ENCODE data around the gene SHISA7.

Gene SHISA7

DNA sequence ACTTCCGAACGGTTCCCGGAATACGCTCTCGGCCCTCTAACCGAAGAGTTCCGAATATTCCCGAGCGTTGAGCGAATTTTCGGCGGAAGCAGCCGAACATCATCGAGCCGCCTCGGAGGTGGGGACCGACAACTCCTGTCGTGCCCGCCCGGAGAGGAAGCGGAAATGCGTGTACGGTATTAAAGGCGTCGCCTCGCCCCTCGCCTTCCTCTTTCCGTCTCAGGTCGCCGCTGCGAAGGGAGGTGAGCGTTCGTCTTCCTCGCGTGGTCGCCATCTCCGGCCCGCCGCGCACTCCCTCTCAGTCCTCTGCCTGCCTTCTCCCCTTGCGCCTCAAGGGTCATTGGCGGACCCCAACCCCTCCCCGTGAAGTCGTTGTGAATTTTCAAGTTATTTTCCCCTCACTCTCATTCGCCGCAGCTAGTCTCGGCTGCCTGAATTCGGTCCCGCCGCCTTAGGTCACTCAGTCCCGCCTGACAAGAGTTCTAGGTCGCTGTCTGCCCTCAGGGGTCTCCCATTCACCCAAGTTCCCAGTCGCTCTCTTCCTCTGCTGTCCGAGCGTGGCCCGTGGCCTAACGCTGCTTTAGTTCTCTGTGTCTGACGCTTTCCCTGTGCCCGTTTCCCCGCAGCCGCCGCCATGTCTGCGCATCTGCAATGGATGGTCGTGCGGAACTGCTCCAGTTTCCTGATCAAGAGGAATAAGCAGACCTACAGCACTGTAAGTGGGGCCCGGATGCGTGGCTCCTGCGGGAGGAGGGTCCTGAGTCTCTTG lies 57.2 kb downstream of the SHISA7 start, which contains the start of gene RPL28:
TSS of gene RPL28 (plus strand) at position 209 of the 769 bp plus-strand sequence. CDS start at position 635, 426 bp downstream.
- DNase-seq = peak; percentile 98 to 100

DNA sequence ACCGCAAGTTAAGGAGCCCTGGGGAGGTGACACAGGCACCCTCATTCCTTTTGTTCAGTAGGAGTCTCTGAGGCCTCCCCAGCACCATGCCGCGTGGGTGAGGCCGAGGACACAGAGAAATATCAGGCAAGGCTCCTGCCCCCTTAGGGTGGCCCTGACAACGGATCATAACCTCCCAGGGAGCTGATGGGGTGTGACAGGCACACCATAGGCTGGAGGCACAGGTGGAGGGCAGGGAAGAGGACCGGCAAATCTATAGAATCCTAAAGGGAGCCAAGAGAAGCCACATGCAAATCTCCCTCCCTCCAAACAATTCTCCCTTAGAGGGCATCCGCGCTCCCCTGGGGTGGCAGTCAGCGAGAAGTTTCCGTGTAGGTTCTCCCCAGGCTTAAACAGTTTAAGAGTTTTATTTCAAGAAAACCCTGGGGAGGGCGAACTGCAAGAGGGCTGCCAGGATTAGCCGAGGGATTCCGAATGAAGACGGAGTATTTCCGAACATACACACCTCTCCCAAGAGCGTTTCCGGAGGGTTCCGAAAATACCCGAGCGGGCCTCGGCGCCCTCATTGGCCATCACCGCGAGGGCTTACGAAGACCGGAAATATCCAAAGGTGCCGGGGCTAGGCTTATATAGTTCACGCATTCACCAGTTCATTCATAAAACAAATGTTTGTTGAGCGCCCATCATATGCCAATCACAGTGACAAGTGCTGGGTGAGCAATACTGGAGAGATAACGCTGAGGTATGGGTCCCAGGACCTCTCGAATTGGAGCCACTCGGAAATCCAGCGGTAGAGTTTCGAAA lies 58.0 kb downstream of the SHISA7 start:
- peak; percentile 91 to 98 for DNase-seq

DNA sequence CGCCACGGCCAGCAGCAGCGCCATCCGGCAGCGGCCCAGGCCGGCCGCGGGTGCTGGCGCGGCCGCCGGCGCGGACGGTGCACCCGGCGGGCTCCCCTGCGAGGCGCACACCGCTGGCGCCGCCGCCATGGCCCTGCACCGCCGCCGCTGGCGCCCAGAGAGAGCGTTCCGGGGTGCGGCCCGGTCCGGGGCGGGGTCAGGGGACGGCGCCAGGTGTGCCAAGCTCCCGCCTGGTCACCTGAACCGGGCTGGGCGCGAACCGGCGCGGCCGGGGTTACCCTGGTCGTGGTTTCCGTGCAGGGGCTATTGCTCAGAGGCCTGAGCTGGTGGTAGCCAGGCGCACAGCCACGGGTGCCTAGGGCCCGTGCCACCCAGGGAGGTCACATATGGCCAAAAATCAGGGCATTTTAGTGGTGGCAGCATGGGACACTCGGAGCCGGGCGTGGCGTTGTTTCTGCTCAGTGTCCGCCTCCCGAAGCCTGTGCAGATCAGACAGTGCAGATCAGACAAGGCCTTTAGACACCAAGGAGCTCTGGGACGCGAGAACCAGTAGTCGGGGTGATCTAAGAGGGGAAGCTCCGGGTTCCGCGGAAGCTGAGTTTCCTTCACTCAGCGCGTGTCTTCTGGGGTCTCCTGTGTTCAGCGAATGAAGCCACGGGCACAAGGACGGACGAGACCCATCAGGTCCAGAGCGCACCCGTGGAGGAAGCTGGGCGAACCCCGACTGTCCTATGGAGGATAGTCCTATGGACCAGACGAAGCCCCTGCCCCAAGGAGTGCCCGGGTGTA lies 58.8 kb downstream of the SHISA7 start, which contains the start of gene TMEM238:
TSS of gene TMEM238 (minus strand) at position 162 of the 789 bp plus-strand sequence. CDS start at position 129, 33 bp downstream.
- DNase-seq = peak; percentile 12 to 17

- peak; percentile 33 to 59 for DNase-seq
Measured at GRCh38 chr19:55383279-55384130, 59.6 kb downstream of the SHISA7 start.

DNA sequence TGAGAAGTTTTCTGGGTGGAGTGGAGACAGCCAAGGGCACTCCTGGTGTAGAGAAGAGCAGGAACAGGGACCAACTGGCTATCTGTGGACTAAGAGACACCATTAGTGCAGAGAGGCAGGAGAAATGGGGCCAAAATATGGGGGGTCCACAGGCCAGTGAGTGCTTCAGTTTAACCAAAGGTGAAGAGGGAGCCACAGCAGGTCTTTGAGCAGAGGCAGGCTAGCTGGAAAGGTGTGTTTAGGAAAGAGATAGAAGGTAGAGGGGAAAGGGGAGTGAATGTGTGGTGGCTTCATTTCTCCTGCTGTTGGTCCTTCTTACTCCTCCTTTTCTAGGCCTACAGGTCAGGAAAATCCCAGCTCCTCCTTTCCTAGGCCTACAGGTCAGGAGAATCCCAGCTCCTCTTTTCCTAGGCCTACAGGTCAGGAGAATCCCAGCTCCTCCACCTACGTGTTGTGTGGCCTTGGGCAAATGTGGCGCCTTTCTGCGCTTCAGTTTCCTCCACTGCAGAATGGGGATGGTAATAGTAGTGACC lies 60.5 kb downstream of the SHISA7 start:
- DNase-seq = no peak

GRCh38 chr19:55382013-55382412 lies 61.1 kb downstream of the SHISA7 start:
- no peak for DNase-seq

GRCh38 chr19:55379174-55379573 lies 63.9 kb downstream of the SHISA7 start:
- no peak for DNase-seq

Data from inflammatory macrophage treated with lipopolysaccharide for 1 hour (primary cell).